HUES6 (cell line): ENCODE results near the gene MRPS18A.
"Not testable (repeated sequence)": the region's sequence is repeated elsewhere in the genome, so short reads cannot be mapped to it uniquely, and the experiment has no call there.

Experiments used
- H3K27ac ChIP-seq: 2 replicates; pipeline ENCODE4 v1.7.0; 2013; ENCODE audit warnings: low read depth, mild to moderate bottlenecking, low read length, inconsistent platforms
- H3K27me3 ChIP-seq: 2 replicates; pipeline ENCODE4 v1.6.1; 2013; ENCODE audit warnings: low read length; ENCODE audit not compliant: control insufficient read depth, insufficient read depth
- H3K36me3 ChIP-seq: 2 replicates; pipeline ENCODE4 v1.6.1; 2013; ENCODE audit warnings: low read length; ENCODE audit not compliant: control insufficient read depth, insufficient read depth
- H3K4me1 ChIP-seq: 2 replicates; pipeline ENCODE4 v1.6.1; 2013; ENCODE audit warnings: low read length; ENCODE audit not compliant: control insufficient read depth, insufficient read depth
- H3K4me3 ChIP-seq: 2 replicates; pipeline ENCODE4 v1.5.1; 2013; ENCODE audit warnings: low read depth, low read length
- H3K9ac ChIP-seq: one replicate; pipeline ENCODE4 v1.6.1; 2013; ENCODE audit warnings: mild to moderate bottlenecking, low read length
- H3K9me3 ChIP-seq: 2 replicates; pipeline ENCODE4 v1.6.1; 2013; ENCODE audit warnings: low read depth, low read length; ENCODE audit not compliant: control insufficient read depth, insufficient read depth

The MRPS18A gene

GRCh38 chr6:43668151-43669028 is 19.2 kb downstream of the MRPS18A start:
- Histone ChIP-seq H3K9me3 (no peaks in the 10 kb centered on the region), H3K27ac (no peak overlapping the region), H3K36me3 (peaks cover 28% of the 10 kb centered on the region), H3K4me3 (peak overlapping the region; percentile 38), H3K9ac (no peak overlapping the region), H3K4me1 (peaks cover 32% of the 10 kb centered on the region), H3K27me3 (no peaks in the 10 kb centered on the region)

DNA sequence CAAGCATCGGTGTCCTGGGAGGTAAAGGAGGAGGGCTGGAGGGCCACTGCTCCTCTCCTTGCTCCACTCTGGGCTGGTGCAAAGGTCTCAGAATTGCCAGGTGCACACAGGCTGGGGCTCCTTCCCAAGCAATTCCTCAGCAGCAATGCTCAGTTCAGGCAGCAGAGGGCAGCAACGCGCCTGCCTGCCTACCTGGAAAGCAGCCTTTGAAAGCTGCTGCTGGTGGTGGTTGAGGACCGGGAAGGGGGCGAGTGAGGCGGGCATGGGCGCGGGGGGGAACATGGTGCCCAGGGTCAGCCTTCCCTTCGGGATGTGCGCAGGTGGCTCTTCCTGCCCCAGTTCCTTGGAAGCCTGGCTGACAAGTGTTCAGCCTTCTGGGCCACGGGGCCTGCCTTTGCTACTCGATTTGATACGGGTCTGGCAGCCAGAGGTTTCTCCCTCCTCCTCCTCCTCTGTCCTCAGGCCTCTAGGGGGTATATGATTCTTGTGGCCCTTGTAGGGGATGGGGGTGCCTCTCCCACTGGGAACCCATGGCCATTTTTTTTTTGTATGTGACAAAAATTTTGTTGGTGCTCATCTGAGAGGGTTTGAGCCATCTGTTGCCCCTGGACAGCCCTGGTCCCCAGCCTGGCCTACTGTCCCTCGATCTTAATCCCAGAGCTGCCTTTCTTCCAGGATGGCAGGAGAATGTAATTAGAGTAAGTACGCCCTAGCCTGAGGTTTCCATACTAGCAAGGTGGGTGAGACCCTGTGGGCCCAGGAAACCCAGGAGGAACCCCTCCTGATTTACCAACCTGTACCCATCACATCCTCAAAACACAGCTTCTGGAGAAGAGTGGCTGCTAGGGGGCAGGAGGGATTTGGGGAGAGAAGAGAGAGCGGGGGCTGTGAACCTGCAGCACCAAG is 20.1 kb downstream of the MRPS18A start:
- no peak overlapping the region for H3K27ac ChIP-seq
- peak overlapping the region; percentile 38 for H3K4me3 ChIP-seq
- no peaks in the 10 kb centered on the region for H3K9me3 ChIP-seq
- peaks cover 32% of the 10 kb centered on the region for H3K4me1 ChIP-seq
- peaks cover 23% of the 10 kb centered on the region for H3K36me3 ChIP-seq
- no peak overlapping the region for H3K9ac ChIP-seq
- no peaks in the 10 kb centered on the region for H3K27me3 ChIP-seq

GRCh38 chr6:43666196-43666920 is 21.2 kb downstream of the MRPS18A start:
- Histone ChIP-seq H3K4me1 (peaks cover 32% of the 10 kb centered on the region), H3K4me3 (no peak overlapping the region), H3K27ac (no peak overlapping the region), H3K36me3 (peaks cover 11% of the 10 kb centered on the region), H3K27me3 (no peaks in the 10 kb centered on the region), H3K9me3 (no peaks in the 10 kb centered on the region), H3K9ac (no peak overlapping the region)

- peaks cover 30% of the 10 kb centered on the region for H3K4me1 ChIP-seq
- peaks cover 5% of the 10 kb centered on the region; the same call in 1 of the 2 replicates for H3K9me3 ChIP-seq
- no peak overlapping the region for H3K27ac ChIP-seq
- no peaks in the 10 kb centered on the region for H3K27me3 ChIP-seq
- H3K36me3 ChIP-seq: 0 out of 2 replicates have a peak, but pooled peaks cover 2% of the 10 kb centered on the region
- H3K9ac ChIP-seq: no peak overlapping the region
- H3K4me3 ChIP-seq: no peak overlapping the region
These were observed 22.2 kb downstream of the MRPS18A start for GRCh38 chr6:43665376-43665775.

DNA sequence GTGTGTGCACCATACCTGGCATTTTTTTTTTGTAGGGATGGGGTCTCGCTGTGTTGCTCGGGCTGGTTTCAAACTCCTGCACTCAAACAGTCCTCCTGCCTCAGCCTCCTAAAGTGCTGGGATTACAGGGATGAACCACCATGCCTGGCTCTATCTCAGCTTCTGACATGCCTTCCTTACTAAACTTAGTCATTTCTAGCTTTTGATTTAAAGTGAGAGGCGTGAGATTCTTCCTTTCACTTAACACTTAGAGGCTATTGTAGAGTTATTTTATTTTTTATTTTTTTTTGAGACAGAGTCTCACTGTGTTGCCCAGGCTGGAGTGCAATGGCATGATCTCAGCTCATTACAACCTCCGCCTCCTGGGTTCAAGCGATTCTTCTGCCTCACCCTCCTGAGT is 24.6 kb downstream of the MRPS18A start:
- H3K4me1 ChIP-seq, H3K27me3 ChIP-seq, H3K36me3 ChIP-seq, H3K4me3 ChIP-seq, H3K27ac ChIP-seq, H3K9ac ChIP-seq: not testable (repeated sequence)
- peaks cover 10% of the 10 kb centered on the region; the same call in 1 of the 2 replicates for H3K9me3 ChIP-seq

- no peaks in the 10 kb centered on the region for H3K4me1 ChIP-seq
- H3K27ac ChIP-seq: no peak overlapping the region
- H3K9ac ChIP-seq: no peak overlapping the region
- H3K36me3 ChIP-seq: no peaks in the 10 kb centered on the region
- no peaks in the 10 kb centered on the region for H3K27me3 ChIP-seq
- peaks cover 10% of the 10 kb centered on the region; the same call in 1 of the 2 replicates for H3K9me3 ChIP-seq
- no peak overlapping the region for H3K4me3 ChIP-seq
These were observed 29.4 kb downstream of the MRPS18A start for GRCh38 chr6:43658161-43658560.

DNA sequence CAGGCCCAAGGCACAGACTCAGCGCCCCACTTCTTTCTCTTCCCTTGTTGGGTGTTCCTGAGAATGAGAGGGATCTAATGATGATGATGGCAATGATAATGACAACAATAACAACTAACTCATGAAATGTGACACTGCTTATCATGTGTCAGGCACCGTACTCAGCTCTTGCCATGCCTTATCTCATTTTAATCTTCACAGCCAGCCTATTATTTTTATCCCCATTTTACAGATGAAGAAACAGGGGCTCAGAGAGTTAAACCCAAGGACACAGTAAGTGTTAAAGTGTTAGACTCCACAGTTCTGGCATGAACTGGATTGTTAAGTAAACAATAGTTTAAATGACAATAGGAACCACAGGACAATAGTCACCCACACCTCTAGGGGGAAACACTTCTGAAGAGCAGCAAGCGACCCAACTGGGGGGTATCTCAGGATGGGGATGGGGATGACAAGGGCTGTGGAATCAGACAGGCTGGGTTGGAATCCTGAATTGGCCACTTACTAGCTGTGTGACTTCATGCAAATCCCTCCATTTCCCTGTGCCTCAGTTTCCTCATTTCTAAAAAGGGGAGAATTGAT is 30.3 kb downstream of the MRPS18A start:
- H3K36me3 ChIP-seq: no peaks in the 10 kb centered on the region
- no peak overlapping the region for H3K27ac ChIP-seq
- no peak overlapping the region for H3K9ac ChIP-seq
- H3K27me3 ChIP-seq: no peaks in the 10 kb centered on the region
- no peaks in the 10 kb centered on the region for H3K4me1 ChIP-seq
- H3K4me3 ChIP-seq: no peak overlapping the region
- peaks cover 10% of the 10 kb centered on the region; the same call in 1 of the 2 replicates for H3K9me3 ChIP-seq

- H3K27me3 ChIP-seq: not testable (repeated sequence)
These were observed 34.8 kb downstream of the MRPS18A start for GRCh38 chr6:43652822-43653221.

DNA sequence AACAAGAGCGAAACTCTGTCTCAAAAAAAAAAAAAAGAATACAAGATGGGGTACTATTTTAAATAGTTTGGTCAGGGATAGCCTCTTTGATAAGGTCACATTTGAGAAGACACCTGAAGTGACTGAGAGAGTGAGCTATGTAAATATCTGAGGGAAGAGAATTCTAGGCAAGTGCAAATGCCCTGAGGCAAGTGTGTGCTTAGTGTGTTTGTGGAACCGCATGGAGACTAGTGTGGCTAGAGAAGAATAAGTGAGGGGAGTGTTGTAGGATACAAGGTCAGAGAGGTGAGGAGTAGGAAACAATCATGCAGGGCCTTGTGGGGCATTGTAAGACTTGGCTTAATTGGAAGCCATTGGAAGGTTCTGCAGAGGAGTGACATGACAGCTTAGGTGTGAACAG is 39.3 kb downstream of the MRPS18A start:
- Histone ChIP-seq H3K9ac (no peak overlapping the region), H3K27me3 (no peaks in the 10 kb centered on the region), H3K4me3 (no peak overlapping the region), H3K27ac (no peak overlapping the region), H3K36me3 (no peaks in the 10 kb centered on the region), H3K4me1 (peaks cover 3% of the 10 kb centered on the region; the same call in 1 of the 2 replicates), H3K9me3 (no peaks in the 10 kb centered on the region)

More at GRCh38 chr6:43652822-43653221, 34.8 kb downstream of the MRPS18A start:
- H3K4me1 ChIP-seq, H3K36me3 ChIP-seq, H3K27ac ChIP-seq, H3K9me3 ChIP-seq, H3K9ac ChIP-seq, H3K4me3 ChIP-seq: not testable (repeated sequence)

- no peak overlapping the region for H3K4me3 ChIP-seq
- H3K27ac ChIP-seq: no peak overlapping the region
- no peak overlapping the region for H3K9ac ChIP-seq
- no peaks in the 10 kb centered on the region for H3K27me3 ChIP-seq
- peaks cover 3% of the 10 kb centered on the region; the same call in 1 of the 2 replicates for H3K4me1 ChIP-seq
- H3K36me3 ChIP-seq: 0 out of 2 replicates have a peak, but pooled peaks cover under 1% of the 10 kb centered on the region
- H3K9me3 ChIP-seq: no peaks in the 10 kb centered on the region
These were observed 40.0 kb downstream of the MRPS18A start for GRCh38 chr6:43647613-43648012.
